ENCODE measurements around the gene OR2A7.
"Not testable (repeated sequence)": the region's sequence is repeated elsewhere in the genome, so short reads cannot be mapped to it uniquely, and the experiment has no call there.

DNA sequence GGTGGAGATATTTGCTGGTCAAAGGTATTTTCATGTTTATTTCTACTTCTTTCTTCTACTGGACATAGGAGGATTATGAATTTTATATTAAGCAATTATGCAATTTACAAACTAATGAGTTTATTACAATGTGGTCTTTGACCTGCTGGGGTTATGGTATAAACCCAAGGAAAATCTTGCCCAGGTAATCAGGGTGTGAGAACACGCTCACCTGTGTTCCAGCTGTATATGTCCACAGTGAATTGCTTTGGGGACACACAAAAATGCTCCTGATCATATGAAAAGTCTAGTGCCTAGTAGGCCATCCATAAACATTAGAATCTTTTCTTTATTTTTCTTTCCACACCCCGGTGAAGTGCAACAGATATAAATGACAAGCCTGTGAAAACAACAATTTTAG is 25.2 kb downstream of the OR2A7 start, which contains the start of gene OR2A42:
- TF ChIP-seq, protein P1, sequence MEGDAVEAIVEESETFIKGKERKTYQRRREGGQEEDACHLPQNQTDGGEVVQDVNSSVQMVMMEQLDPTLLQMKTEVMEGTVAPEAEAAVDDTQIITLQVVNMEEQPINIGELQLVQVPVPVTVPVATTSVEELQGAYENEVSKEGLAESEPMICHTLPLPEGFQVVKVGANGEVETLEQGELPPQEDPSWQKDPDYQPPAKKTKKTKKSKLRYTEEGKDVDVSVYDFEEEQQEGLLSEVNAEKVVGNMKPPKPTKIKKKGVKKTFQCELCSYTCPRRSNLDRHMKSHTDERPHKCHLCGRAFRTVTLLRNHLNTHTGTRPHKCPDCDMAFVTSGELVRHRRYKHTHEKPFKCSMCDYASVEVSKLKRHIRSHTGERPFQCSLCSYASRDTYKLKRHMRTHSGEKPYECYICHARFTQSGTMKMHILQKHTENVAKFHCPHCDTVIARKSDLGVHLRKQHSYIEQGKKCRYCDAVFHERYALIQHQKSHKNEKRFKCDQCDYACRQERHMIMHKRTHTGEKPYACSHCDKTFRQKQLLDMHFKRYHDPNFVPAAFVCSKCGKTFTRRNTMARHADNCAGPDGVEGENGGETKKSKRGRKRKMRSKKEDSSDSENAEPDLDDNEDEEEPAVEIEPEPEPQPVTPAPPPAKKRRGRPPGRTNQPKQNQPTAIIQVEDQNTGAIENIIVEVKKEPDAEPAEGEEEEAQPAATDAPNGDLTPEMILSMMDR (conservative IDR thresholded peaks at IDR 0.05 in 1 of 2, IDR thresholded peaks at IDR 0.05 in 1 of 2; ENCODE audit: low read depth in 1 of 2, low read length in 2 of 2), result not testable (repeated sequence)
- not testable (repeated sequence) for TF ChIP-seq EZH2 (IDR thresholded peaks at IDR 0.05; ENCODE audit: low read length, missing control alignments)
